GM15510 (cell line): ENCODE measurements around the gene SLC35F3.
A peak's percentile ranks its signal among the peaks of the same experiment; 100 is the strongest.

Experiments
- POLR2A ChIP-seq: IDR thresholded peaks from 3 replicates; pipeline ENCODE4 v1.6.1; 2011; ENCODE audit warnings: borderline replicate concordance; ENCODE audit not compliant: insufficient read length; ENCODE audit errors: extremely low read depth

The SLC35F3 gene

DNA sequence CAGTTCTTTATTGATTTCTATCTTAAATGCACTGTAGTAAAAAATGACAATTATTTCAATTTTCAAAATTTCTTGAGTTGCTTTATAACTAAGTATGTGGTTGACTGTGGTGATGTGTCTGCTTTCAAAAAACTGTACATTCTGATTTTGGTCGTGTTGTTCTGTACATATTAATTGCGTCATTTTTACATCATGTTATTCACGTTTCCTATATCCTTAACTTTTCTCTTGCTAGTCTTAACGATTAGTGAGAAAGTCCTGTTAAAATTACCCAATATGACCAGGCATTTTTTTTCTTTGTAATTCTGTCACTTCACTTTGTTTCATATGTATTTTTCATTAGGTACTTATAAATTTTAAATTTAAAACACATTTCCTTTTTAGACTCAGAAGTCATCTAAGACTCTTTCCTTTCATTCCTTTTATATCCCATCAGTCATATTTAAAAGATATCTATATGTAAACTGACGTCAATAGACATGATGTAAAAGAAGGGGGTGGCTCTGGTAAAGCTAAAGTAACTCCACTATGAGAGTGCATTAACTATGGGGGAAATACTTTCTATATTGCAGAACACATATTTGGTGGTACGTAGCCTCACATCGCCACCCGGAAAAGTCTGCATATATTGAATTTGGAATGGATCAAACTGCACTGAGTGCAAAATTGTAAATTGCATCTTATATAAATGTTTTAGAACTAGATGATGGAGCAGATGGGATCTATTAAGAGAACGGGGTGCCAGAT lies 467.7 kb downstream of the SLC35F3 start:
- no peak for TF ChIP-seq POLR2A

DNA sequence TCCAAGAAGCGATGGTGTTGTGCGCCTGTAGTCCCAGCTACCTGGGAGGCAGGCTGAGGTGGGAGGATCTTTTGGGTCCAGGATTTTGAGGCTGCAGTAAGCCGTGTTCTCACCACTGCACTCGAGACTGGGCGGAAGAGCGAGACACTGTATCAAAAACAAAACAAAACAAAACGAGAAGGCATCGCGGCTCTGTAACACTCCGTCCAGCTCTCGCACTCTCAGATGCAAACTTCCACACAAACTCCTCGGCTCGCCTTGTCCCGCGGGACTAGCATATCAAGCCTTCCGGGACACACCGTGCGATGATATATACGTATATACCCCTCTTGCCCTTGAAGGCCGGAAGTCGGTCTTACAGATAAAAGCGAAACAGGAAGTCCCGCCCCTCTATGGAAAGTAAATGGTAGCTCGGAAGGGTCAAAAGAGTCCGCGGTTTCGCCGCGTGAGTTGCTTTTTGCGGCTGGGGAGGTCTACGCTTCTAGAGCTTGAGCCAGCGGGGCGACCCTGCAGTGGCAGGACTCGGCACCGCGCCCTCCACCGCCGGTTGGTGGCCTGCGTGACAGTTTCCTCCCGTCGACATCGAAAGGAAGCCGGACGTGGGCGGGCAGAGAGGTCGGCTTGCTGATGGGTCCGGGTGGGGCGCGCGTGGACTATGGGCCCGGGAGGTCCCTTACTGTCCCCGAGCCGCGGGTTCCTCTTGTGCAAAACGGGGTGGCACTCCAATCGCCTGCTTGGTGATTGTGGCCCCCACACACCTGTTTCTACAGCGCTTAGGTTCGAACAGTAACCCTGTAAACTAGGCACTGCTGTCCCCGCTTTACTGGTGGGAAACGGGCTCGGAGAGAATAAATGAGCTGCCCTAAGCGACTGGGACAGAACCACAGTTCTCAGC lies 468.8 kb downstream of the SLC35F3 start, which contains the start of gene COA6:
COA6 (plus strand) TSS at position 393 of the 895 bp plus-strand sequence; CDS start at position 404, 11 bp downstream.
- TF ChIP-seq POLR2A, result peak; percentile 81

DNA sequence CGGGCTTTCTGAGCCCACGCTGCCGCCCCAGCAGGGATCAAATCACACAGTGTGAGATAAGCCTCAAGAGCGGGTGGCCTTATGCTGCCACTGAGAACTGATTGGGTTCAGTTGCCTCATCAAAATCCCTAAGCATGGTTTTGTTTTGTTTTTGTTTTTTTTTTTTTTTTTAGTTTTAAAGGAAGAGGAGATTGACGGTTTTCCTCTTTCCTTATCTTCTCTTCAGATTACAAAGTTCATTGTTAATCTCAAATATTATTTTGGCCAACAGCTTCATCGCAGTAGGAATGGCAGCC lies 469.4 kb downstream of the SLC35F3 start:
- no peak for TF ChIP-seq POLR2A
